Measurements from ENCODE around the gene MRPL55.

MRPL55 gene

DNA sequence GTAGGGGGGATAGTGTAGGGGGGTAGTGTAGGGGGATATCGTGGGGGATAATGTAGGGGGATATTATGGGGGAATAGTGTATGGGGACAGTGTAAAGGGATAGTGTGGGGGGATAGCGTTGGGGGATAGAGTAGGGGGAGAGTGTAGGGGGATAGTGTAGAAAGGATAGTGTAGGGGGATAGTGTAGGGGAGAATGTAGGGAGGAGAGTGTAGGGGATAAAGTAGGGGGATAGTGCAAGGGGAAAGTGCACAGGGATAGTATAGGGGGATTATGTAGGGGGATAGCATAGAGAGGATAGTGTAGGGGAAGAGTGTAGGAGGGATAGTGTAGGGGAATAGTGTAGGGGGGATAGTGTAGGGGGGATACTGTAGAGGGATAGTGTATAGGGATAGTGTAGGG, 38.9 kb downstream of the MRPL55 start:
- no peak for DNase-seq (ENCODE audit: low spot score)

DNA sequence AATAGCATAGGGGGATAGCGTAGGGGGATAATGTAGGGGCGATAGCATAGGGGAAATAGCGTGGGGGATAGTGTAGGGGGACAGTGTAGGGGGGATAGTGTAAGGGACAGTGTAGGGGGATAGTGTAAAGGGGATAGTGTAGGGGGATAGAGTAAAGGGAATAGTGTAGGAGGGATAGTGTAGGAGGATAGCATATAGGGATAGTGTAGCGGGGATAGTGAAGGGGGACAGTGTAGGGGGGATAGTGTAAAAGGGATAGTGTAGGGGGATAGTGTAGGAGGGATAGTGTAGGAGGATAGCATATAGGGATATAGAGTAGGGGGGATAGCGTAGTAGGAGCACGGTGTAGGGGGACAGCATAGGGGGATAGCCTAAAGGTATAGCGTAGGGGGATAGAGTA, 40.7 kb downstream of the MRPL55 start:
- no peak for DNase-seq (ENCODE audit: low spot score)

DNA sequence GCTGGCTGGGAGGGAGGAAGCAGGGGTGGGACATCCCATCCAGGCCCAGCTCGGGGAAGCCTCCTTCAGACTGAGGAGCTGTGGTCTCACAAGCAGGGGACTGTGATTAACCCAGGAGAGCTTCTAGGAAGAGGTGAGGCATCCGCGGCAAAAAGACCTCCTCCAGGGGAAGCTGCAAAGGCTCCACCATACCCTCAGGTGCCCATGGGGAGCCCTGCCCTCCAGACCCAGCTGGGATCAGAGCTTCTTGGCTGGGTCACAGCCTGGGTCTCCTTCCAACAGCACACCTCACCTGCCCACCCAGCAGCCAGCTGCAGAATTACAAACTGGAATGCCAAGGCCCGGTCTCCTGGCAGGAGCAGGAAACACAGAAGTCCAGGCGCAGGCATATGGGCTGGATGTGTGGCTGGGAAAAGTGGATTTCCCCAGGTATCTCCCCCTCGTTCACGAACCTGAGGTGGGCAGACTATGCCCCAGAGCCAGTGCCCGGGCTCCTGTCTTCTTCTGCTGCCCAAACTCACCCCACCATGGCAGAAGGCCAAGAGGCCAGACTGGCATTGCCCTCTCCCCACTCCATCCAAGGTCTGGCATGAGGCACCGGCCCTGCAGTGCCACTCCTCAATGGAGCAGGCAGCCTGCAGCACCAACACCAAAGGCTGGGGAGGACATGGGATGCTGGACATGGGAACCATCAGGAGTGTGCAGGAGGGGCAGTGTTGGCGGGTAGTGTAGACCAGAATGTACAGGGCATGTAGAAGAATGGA, 42.0 kb downstream of the MRPL55 start:
- DNase-seq (ENCODE audit: low spot score), result no peak

DNA sequence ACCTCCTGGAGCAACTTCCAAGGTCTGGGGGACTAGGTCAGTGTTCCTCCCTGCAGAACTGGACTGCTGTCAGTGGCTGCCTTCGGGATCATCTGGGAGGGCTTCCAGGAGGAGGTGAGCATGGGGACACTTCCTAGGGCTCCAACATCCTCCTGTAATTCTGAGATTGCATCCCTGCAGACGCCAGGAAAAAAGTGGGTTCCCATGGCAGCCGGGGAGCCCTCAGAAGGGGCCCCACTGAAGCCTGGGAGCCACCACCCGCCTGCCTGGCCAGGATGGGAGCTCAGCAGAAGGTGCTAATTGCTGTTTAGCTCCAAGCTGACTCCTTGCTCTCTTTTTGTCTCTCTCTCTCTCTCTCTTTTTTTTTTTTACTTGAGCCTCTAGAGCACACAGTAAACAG, 42.7 kb downstream of the MRPL55 start:
- DNase-seq (ENCODE audit: low spot score), result no peak

DNA sequence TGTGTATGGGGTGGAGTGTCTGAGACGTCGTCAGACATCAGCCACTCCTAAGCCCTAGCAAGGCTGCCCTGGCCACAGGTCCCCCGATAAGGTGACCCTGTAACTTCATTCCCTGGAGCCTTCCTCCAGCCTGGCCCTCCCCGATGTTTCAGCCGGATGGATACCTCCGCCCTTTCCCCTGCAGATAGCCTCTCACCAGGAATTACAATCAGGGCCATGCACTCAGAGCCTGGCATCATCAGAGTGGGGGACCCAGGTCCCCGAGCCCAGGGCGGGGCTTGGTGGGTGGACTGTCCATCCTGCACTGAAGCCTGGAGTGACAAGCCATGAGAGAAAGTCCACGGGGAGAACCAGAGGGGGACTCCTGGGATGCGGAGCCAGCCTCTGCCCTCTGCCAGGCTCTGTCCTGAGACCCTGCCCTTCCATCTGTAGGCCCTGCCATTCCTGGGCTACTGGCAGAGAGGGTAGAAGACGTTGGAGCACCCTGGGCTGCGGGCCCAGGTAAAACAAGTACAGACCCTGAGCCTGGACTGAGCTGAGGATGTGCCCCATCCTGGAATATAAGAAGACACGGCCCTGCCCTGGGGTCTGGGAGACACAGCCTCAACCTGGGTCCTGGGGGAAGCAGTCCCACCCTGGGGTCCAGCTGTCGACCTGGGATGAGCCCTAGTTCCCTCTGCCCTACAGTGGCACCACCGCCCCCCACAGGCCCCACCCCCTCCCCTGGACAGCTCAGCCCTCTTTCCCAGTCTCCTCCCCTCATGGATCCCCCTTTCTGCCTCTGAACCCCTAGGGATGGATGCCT, 43.4 kb downstream of the MRPL55 start:
- no peak for DNase-seq (ENCODE audit: low spot score)

DNA sequence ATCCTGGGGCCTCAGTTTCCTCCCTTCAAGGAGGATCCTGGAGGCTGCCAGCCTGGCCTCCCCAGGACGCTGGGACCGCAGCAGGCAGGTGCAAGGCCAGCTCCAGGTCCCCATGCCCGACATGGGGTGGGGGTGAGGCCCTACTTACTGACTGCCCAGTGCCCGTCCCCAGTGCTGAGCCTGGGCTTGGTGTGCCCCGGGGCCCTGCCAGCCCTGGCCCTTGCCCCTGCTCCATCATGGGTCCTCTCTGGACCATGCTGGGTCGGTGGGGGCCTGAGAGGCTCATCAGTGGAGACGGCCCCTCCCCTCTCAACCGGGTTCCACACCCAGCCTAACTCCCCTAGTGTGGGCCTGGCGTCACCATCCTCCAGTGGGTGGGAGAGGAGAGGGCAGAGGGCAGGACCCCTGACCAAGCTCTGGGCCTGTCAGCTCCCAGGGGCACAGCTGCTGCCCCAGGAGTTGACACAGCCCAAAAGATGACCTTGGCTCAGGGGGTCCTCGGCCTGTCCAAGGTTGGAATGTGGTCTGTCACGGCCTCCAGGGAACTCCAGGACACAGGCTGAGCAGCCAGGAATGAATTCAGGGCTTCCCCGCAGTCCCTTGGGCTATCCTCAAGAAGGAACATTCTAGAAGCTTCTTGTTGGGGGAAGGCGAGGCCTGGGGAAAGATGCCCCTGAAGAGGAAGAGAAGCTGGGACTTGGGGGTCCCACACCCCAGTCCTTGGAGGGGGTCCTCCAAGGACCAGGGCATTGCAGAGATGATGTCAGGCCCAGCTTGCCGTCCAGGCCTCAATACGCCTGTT, 44.2 kb downstream of the MRPL55 start:
- no peak for DNase-seq (ENCODE audit: low spot score)

DNA sequence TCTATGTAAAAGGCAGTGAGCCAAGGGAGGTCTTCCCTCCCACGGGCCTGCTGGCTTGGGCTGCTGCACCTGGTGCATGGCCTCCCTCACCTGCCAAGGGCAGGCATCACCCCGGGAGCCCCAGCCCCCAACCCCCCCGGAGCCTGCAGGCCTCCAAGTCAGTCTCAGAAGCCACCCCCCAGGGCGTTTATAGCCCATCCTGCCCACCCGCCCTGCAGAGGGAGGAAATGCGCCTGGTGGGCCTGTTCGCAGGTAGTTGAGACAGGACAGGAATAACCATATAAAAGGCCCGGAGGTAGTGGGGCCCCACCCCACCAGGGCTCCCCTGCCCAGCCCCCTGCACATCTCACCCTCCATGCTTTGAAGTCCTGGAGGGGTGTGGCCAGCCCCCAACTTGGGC, 44.8 kb downstream of the MRPL55 start:
- DNase-seq (ENCODE audit: low spot score), result no peak

DNA sequence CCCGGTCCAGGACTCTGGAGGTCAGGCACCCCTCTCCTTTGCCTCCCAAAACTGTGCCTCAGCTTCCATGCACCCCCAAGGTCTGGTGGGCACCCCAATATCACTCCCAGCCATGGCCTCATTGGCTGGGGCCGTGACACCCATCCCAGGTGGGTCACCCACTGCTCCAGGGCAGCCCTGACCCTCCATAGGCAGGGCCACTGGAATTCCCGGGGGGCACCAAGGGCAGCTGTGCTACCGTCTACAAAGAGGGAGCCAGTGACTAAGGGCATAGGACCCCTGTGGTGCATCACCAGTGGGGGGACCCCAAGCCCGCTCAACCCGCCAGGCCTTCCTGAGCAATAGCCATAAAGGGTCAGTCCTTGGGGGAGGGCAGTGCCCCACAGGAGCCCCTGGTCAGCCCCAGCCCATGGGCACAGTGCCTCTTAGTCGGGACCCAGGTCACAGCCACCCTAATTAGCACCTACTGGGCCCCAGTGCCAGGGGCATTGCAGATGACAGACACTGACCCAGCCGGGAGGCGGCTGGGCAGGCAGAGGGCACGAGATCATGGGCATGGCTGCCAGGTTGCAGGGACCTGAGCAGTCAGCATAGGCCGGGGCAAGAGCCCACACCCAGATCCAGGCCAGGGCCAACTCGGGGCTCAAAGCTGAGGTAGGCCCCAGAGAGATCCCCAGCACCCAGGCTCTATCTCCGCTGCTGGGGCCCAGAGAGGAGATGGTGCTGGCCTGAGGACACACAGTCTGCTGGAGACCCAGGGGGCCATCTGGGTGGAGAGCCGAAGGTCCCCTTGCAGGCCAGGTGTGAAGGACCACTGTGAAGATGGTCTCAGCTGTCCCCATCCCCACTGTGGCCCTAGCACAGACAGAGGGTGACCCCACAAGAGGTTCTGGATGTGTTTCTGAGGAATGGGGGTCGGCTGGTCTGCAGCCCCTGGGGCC, 45.6 kb downstream of the MRPL55 start:
- no peak for DNase-seq (ENCODE audit: low spot score)

DNA sequence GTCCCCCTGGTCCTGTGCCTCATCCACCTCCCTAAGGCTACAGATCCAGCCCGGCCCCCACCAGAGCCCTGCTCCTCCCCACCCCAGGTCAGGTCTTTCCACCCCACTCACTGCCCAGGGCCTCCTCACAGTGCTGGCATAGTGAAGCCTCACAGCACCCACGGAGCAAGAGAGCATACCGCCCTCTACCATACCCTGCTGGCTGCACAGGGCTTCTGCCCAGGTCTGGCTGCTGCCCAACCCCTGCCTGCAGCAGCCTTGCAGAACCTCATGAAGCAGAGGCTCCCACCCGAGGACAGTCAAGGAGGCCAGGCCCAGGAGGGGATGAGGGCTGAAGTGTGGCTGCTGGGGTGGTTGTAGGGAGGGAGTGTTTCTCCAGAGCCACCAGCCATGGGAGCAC, 46.3 kb downstream of the MRPL55 start:
- peak; percentile 49 for DNase-seq (ENCODE audit: low spot score)

DNA sequence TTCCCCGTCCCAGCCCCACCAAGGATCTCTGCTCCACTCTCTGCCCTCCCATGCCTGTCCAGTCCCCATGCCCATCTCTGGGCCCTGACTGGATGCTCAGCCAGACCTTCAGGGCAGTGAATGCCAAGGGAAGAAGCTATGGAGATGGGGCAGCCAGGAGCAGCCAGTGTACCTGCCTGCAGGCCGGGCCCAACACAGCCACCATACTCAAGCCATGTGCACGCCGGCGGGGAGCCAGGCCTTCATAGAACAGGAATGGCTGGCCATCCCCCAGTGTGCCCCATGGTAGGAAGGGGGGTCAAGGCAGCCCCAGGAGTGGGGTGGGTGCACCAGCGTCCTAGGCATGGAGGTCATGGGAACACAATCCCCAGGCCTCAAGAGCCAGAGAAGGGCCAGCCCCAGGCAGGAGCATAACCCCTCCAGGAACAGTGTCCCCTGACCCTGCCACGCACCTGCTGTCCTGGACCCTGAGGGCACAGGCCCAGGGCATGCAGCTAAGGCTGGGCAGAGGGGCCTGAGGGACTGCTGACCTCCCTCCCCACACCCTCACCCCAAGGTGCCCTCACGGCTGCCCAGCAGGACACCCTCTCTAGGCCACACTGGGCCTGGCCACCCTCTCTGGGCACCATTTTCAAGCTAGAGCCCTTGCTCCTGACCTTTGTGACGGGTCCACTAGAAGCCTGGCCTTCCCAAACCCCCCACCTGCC, 46.9 kb downstream of the MRPL55 start:
- DNase-seq (ENCODE audit: low spot score), result no peak

DNA sequence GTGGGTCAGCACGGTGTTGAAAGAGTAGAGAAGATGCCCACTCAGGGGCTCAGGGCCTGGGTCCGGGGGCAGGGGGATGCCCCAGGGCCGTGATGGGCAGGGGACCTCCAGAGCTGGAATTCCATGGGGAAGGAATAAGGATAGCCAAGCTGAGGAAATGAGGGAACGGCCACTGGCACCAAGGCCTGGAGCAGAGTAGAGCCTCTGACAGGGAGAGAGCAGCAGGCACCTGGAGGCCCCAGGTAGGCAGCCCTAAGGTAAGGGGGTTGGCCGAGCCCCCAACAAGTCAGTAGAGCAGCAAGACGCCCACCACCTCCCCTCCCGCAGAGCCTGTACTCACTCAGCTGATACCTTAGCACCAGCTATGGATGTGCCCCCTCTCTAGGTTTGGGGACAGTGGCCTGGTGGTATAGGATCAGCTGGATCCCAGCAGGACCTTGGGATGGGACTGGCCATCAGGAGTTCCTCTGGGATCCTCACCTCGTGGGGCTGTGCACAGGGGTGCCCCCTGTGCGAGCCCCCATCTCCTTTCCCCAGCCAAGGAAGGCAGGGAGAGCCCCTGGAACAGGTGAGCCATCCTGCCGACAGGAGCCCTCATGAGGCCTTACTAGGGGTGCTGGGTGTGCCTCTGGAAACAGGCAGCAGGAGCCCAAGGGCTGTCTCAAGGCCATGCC, 47.6 kb downstream of the MRPL55 start:
- no peak for DNase-seq (ENCODE audit: low spot score)

DNA sequence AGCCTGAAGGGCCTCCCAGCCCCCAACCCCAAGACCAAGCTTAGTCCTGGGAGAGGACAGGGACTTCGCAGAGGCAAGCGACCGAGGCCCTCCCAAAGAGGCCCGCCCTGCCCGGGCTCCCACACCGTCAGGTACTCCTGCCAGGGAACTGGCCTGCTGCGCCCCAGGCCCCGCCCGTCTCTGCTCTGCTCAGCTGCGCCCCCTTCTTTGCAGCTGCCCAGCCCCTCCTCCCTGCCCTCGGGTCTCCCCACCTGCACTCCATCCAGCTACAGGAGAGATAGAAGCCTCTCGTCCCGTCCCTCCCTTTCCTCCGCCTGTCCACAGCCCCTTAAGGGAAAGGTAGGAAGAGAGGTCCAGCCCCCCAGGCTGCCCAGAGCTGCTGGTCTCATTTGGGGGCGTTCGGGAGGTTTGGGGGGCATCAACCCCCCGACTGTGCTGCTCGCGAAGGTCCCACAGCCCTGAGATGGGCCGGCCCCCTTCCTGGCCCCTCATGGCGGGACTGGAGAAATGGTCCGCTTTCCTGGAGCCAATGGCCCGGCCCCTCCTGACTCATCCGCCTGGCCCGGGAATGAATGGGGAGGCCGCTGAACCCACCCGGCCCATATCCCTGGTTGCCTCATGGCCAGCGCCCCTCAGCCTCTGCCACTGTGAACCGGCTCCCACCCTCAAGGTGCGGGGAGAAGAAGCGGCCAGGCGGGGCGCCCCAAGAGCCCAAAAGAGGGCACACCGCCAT, 48.5 kb downstream of the MRPL55 start:
- DNase-seq (ENCODE audit: low spot score), result peak; percentile 69

DNA sequence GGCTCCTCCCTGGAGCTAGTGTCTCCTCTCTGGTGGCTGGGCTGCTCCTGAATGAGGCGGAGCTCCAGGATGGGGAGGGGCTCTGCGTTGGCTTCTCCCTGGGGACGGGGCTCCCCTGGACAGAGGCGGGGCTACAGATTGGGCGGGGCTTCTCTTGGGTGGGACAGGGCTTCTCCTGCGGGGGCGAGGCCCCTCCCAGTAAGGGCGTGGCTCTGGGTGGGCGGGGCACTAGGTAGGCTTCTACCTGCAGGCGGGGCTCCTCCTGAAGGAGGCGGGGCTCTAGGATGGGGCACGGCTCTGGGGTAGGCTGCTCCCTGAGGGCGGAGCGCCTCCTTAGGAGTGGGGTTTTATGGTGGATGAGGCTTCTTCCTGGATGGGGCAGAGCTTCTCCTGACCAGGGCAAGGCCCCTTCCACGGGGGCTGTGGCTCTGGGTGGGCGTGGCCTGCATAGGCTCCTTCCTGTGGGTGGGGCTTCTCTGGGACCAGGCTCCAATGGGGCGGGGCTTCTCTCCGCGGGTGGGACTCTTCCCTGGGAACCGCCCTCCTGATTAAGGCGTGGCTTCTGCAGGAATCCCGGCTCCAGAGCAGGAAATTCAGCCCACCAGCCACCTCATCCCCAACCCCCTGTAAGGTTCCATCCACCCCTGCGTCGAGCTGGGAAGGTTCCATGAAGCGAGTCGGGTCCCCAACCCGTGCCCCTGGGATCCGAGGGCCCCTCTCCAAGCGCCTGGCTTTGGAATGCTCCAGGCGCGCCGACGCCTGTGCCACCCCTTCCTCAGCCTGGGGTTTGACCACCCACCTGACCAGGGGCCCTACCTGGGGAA, 49.3 kb downstream of the MRPL55 start:
- peak; percentile 90 for DNase-seq (ENCODE audit: low spot score)

DNA sequence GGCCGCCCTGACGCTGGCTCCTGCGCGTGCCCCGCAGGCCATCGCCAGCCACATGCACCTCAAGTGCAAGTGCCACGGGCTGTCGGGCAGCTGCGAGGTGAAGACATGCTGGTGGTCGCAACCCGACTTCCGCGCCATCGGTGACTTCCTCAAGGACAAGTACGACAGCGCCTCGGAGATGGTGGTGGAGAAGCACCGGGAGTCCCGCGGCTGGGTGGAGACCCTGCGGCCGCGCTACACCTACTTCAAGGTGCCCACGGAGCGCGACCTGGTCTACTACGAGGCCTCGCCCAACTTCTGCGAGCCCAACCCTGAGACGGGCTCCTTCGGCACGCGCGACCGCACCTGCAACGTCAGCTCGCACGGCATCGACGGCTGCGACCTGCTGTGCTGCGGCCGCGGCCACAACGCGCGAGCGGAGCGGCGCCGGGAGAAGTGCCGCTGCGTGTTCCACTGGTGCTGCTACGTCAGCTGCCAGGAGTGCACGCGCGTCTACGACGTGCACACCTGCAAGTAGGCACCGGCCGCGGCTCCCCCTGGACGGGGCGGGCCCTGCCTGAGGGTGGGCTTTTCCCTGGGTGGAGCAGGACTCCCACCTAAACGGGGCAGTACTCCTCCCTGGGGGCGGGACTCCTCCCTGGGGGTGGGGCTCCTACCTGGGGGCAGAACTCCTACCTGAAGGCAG, 50.0 kb downstream of the MRPL55 start:
- no peak for DNase-seq (ENCODE audit: low spot score)

DNA sequence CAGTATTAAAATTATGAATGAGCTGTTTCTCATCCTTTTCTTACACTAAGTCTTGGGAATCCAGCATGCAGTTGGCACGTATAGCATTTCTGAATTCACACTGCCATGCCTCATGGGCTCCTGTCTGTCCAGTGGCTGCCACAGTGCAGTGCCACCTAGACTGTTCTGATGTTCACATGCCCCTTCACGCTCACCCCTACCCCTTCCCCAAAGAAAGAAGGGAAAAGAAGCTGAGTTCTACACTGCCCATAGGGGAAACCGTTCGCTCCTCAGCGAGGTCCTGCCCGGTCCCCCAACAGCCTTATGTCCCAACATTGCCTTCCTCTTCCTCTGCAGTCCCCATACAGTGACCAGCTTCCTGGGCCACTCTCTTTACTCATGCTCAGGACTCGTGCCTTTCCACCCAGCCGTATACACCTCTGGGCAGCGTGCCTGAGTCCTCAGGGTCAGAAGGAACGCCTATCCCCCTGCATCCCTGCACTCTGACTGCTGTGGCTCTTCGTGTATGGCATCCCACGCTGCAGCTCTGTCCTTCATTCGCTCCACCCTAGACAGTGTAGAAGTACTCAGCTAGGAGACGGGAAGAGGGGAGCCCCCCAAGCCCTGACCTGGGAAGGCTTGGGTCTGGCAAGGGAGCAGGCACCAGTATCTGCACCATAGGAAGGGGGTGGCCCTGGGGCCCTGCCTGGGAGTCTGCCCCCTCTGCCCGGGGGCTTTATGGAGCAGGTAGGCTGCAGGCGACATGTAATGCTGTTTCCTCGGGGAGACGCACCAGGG, 50.7 kb downstream of the MRPL55 start:
- peak; percentile 45 for DNase-seq (ENCODE audit: low spot score)

All from ecto neural progenitor cell (in vitro differentiated cells).